HCT116 (cell line): ENCODE data around the gene ELF5. TPM values are rescaled to one million over a fixed set of nuclear protein-coding genes. Genes with fewer than 3 reads are reported as not detected.

Experiments used
- ATAC-seq: fragments of 200-7000 bp; cut with Tn5 transposase; 2 replicates; pipeline ENCODE4 v1.9.1; 2020; ENCODE audit warnings: mild to moderate bottlenecking, moderate library complexity
- BruUV-seq: library from RNA; stranded (reverse); fragments of 400-500 nt; replicated peaks from 2 replicates; lab custom pipeline; 2021; lab: Mats Ljungman, UMichigan
- CTCF ChIA-PET: fragments of 300-600 bp; sonication (Branson Sonifier 250); formaldehyde crosslinking; loops from one replicate; lab custom pipeline; 2021; ENCODE audit warnings: antibody characterized with exemption; lab: Charles Lee
- POLR2A ChIA-PET: fragments of 300-600, 350-600 bp; sonication (Branson Sonifier 250); formaldehyde crosslinking; loops from one replicate; lab custom pipeline; 2021; ENCODE audit warnings: antibody characterized with exemption; lab: Charles Lee
- RAD21 ChIA-PET, 2 experiments: fragments of 300-600 bp; sonication (Branson Sonifier 250); formaldehyde crosslinking; loops; one replicate each; lab custom pipeline; 2023; ENCODE audit warnings: low total read pairs in 2 of 2; ENCODE audit not compliant: uncharacterized antibody in 2 of 2, unreplicated experiment in 2 of 2, low non-redundant PET in 1 of 2; lab: Charles Lee
- DNase-seq: peaks from one replicate; pipeline ENCODE4 v3.0.0-alpha.2; 2010; ENCODE audit warnings: low read depth, low spot score
- H2AFZ ChIP-seq: fragments of 200-600 bp; shearing (Covaris generic), sonication (generic); 2 replicates; pipeline ENCODE4 v1.6.1; 2017; ENCODE audit warnings: low read depth, mixed run types, mixed read lengths, antibody characterized with exemption, low read length; ENCODE audit not compliant: poor library complexity, severe bottlenecking
- H3K27ac ChIP-seq: 2 replicates; pipeline ENCODE4 v1.5.1; 2012; ENCODE audit warnings: low read depth, low read length
- H3K27me3 ChIP-seq: fragments of 200-600 bp; sonication (generic); 2 replicates; pipeline ENCODE4 v1.6.1; 2016; ENCODE audit warnings: mixed run types, low read length, mixed read lengths; ENCODE audit not compliant: insufficient read depth
- H3K36me3 ChIP-seq, 2 experiments: fragments of 200-500 bp in 1 of 2; fragments of 200-600 bp in 1 of 2; sonication (Bioruptor generic) in 1 of 2; sonication (generic) in 1 of 2; 2 replicates each; pipeline versions ENCODE4 v1.5.1 to v1.6.1; 2014 to 2016; ENCODE audit warnings: low read length in 2 of 2, inconsistent platforms in 1 of 2, mixed read lengths in 1 of 2, mixed run types in 1 of 2; ENCODE audit not compliant: insufficient read depth in 2 of 2, control insufficient read depth in 1 of 2
- H3K4me1 ChIP-seq, 2 experiments: fragments of 200-600 bp in 1 of 2; sonication (generic) in 1 of 2; 2 replicates each; pipeline versions ENCODE4 v1.5.1 to v1.6.1; 2012 to 2017; ENCODE audit warnings: low read length in 2 of 2, inconsistent platforms in 1 of 2, mild to moderate bottlenecking in 1 of 2, mixed read lengths in 1 of 2, mixed run types in 1 of 2, moderate library complexity in 1 of 2; ENCODE audit not compliant: insufficient read depth in 2 of 2, control insufficient read depth in 1 of 2
- H3K4me2 ChIP-seq: fragments of 200-600 bp; sonication (generic); 2 replicates; pipeline ENCODE4 v1.6.1; 2017; ENCODE audit warnings: mixed run types, low read length, mixed read lengths
- H3K4me3 ChIP-seq, 2 experiments: fragments of 200-600 bp in 1 of 2; sonication (generic) in 1 of 2; replicated peaks in 1 of 2; 2 replicates each; pipeline ENCODE4 v1.5.1; 2011 to 2016; ENCODE audit warnings: low read length in 2 of 2, control low read depth in 1 of 2, low read depth in 1 of 2, mild to moderate bottlenecking in 1 of 2, mixed read lengths in 1 of 2, mixed run types in 1 of 2
- H3K79me2 ChIP-seq: fragments of 200-600 bp; sonication (generic); 2 replicates; pipeline ENCODE4 v1.6.1; 2017; ENCODE audit warnings: mild to moderate bottlenecking, mixed run types, low read length, moderate library complexity, mixed read lengths; ENCODE audit not compliant: insufficient read depth
- H3K9ac ChIP-seq: fragments of 200-600 bp; sonication (generic); 2 replicates; pipeline ENCODE4 v1.6.1; 2016; ENCODE audit warnings: low read length, mixed read lengths
- H3K9me2 ChIP-seq: fragments of 200-600 bp; sonication (generic), shearing (Covaris generic); 2 replicates; pipeline ENCODE4 v1.6.1; 2017; ENCODE audit warnings: mixed run types, mild to moderate bottlenecking, moderate library complexity; ENCODE audit not compliant: insufficient read depth
- H3K9me3 ChIP-seq, 2 experiments: fragments of 200-500 bp in 1 of 2; fragments of 200-600 bp in 1 of 2; sonication (Bioruptor generic) in 1 of 2; sonication (generic) in 1 of 2; 2 replicates each; pipeline ENCODE4 v1.6.1; 2014 to 2017; ENCODE audit warnings: low read length in 2 of 2, mixed read lengths in 2 of 2, inconsistent platforms in 1 of 2, low read depth in 1 of 2, mild to moderate bottlenecking in 1 of 2, mixed run types in 1 of 2, moderate library complexity in 1 of 2; ENCODE audit not compliant: control insufficient read depth in 1 of 2, insufficient read depth in 1 of 2
- H4K20me1 ChIP-seq: fragments of 200-600 bp; sonication (generic), shearing (Covaris generic); 2 replicates; pipeline ENCODE4 v1.6.1; 2017; ENCODE audit warnings: mixed run types, mild to moderate bottlenecking, moderate library complexity; ENCODE audit not compliant: insufficient read depth
- CBX3 ChIP-seq: IDR thresholded peaks from 2 replicates; pipeline ENCODE4 v1.6.1; 2012; ENCODE audit warnings: low read depth
- CTCF ChIP-seq, 3 experiments: fragments of 200-600 bp in 1 of 3; sonication (generic) in 1 of 3; IDR thresholded peaks in 2 of 3; conservative IDR thresholded peaks in 1 of 3; 2 replicates each; pipeline ENCODE4 v1.5.1; 2012 to 2017; ENCODE audit warnings: low read depth in 2 of 3, low read length in 2 of 3, antibody characterized with exemption in 1 of 3, borderline replicate concordance in 1 of 3, control low read depth in 1 of 3, mild to moderate bottlenecking in 1 of 3, mixed read lengths in 1 of 3, mixed run types in 1 of 3, moderate library complexity in 1 of 3; ENCODE audit not compliant: insufficient read depth in 1 of 3
- RAD21 ChIP-seq: IDR thresholded peaks from 2 replicates; pipeline ENCODE4 v1.6.1; 2012; ENCODE audit warnings: low read depth, mild to moderate bottlenecking
- YY1 ChIP-seq: IDR thresholded peaks from 2 replicates; pipeline ENCODE4 v1.6.1; 2011; ENCODE audit warnings: low read length, low read depth, moderate library complexity, mild to moderate bottlenecking; ENCODE audit not compliant: insufficient replicate concordance; ENCODE audit errors: extremely low read depth
- ZFX ChIP-seq: fragments of 450-650 bp; IDR thresholded peaks from 2 replicates; pipeline ENCODE4 v1.6.1; 2017
- ZNF274 ChIP-seq: fragments of 200-500 bp; sonication (Bioruptor generic); IDR thresholded peaks from 2 replicates; pipeline ENCODE4 v1.6.1; 2014; ENCODE audit warnings: mild to moderate bottlenecking, low read depth, low read length, inconsistent platforms
- intact Hi-C: fragments of 100-400 bp; cut with micrococcal nuclease; formaldehyde crosslinking; loops from 2 replicates; pipeline ENCODE4 v1.10.0; 2022
- total RNA-seq: library from RNA; stranded (reverse); gene quantifications from one replicate; pipeline ENCODE4 v1.2.1, GENCODE V29; 2021; ENCODE audit not compliant: unreplicated experiment

Gene ELF5
- total RNA-seq, 1 experiment from 2014 or later: 0.32 TPM

- CTCF ChIA-PET: interaction anchor here (0.7 to 3.5 kb wide), 20 partner anchors 9 to 900 kb away, joined by 3 to 19 read pairs (median 4); no protein-coding TSS in a partner anchor
- TF ChIP-seq YY1 (peak; percentile 3), ZFX (0 out of 2 replicates have a peak, but pooled peaks have one; percentile 15), ZNF274 (no peak), RAD21 (peak; percentile 69), CTCF (IDR thresholded peaks at IDR 0.05 in 2 of 3, conservative IDR thresholded peaks at IDR 0.05 in 1 of 3; ENCODE audit: borderline replicate concordance in 1 of 3, insufficient read depth in 1 of 3, low read depth in 2 of 3, low read length in 2 of 3) (peak; percentile 66 to 97 (median 91)), CBX3 (peak; percentile 93)
- TF ChIP-seq, all 23 proteins: peak for 5
- Histone ChIP-seq H3K4me2 (peak overlapping the region; percentile 12; the same call in 1 of the 2 replicates), H4K20me1 (no peaks in the 10 kb centered on the region), H3K27me3 (no peaks in the 10 kb centered on the region), H3K4me1 (peaks cover 2 to 22% of the 10 kb centered on the region in 2 experiments; a peak in 2 of 4 replicates), H3K9me2 (no peaks in the 10 kb centered on the region), H3K4me3 (no peak overlapping the region), H3K79me2 (no peaks in the 10 kb centered on the region), H3K36me3 (no peaks in the 10 kb centered on the region), H3K9ac (no peak overlapping the region), H2AFZ (peak overlapping the region; percentile 49), H3K9me3 (no peaks in the 10 kb centered on the region), H3K27ac (no peak overlapping the region)
- intact Hi-C loops: loop anchor here (2.0 kb wide), 2 partner anchors 378 to 880 kb away; no protein-coding TSS in a partner anchor
- peak; percentile 99 for ATAC-seq
- POLR2A ChIA-PET: no interaction called here
- DNase-seq: peak; percentile 62
- RAD21 ChIA-PET: interaction anchor here (0.6 to 1.0 kb wide), 2 partner anchors 21 to 265 kb away, joined by 3 read pairs; no protein-coding TSS in a partner anchor
- no TSS peak for BruUV-seq
These were observed 533 bp downstream of the ELF5 start for GRCh38 chr11:34512840-34513681.
